Measurements from ENCODE around the gene REP15.

- TF ChIP-seq CTCF (IDR thresholded peaks at IDR 0.05; ENCODE audit: low read length) (no peak), EZH2 (optimal IDR thresholded peaks at IDR 0.05; ENCODE audit: low read depth, low read length) (no peak), EZH2phosphoT487 (IDR thresholded peaks at IDR 0.05; ENCODE audit: low read length) (no peak)
These were observed 23.6 kb upstream of the REP15 start for GRCh38 chr12:27672643-27673042.

Data from MM.1S (cell line).